ENCODE data around the gene WNT11. TPM values are rescaled to one million over a fixed set of nuclear protein-coding genes. Genes with fewer than 3 reads are reported as not detected.

Gene WNT11
- 19.6 and 20.6 TPM in 2 replicates for polyA plus RNA-seq (2013)

- peaks cover 20 to 21% of the 10 kb centered on the region in 2 experiments for H3K4me1 ChIP-seq (ENCODE audit: control insufficient read depth in 1 of 2, insufficient read depth in 2 of 2, low read length in 2 of 2)
- H3K14ac ChIP-seq (ENCODE audit: low read length) = no peak within 1 kb of the TSS
- H4K91ac ChIP-seq (ENCODE audit: low read depth, low read length) = peak within 1 kb of the TSS; percentile 29
- H2BK120ac ChIP-seq (ENCODE audit: insufficient read depth, low read length, poor library complexity) = no peak within 1 kb of the TSS
- peak within 1 kb of the TSS; percentile 45 for H4K12ac ChIP-seq (ENCODE audit: low read depth, low read length)
- peaks cover 8% of the 10 kb centered on the region for H3K9me3 ChIP-seq (ENCODE audit: insufficient read depth, low read depth, low read length)
- no peak within 1 kb of the TSS for H3K4ac ChIP-seq (ENCODE audit: low read depth, low read length)
- H3K9ac ChIP-seq (ENCODE audit: low read length) = no peak within 1 kb of the TSS
- H3K27ac ChIP-seq (ENCODE audit: low read depth, low read length) = no peak within 1 kb of the TSS
- peak; percentile 37 to 64 for DNase-seq
- no CpG with 5 or more reads among the region's 80 CpGs for WGBS (ENCODE audit: extremely low coverage, insufficient coverage, insufficient read length)
- H3K79me2 ChIP-seq (ENCODE audit: control insufficient read depth, insufficient read depth, low read length, poor library complexity) = peaks cover 2% of the 10 kb centered on the region
- no peak within 1 kb of the TSS for H4K8ac ChIP-seq (ENCODE audit: low read depth, low read length)
- no peaks in the 10 kb centered on the region for H3K36me3 ChIP-seq (ENCODE audit: control insufficient read depth in 1 of 2, insufficient read depth in 2 of 2, low read length in 2 of 2)
- H3K4me2 ChIP-seq (ENCODE audit: low read length) = peak within 1 kb of the TSS; percentile 77
- H2BK5ac ChIP-seq (ENCODE audit: low read depth, low read length, poor library complexity) = no peak within 1 kb of the TSS
- peaks cover 45% of the 10 kb centered on the region for H3K27me3 ChIP-seq (ENCODE audit: insufficient read depth, low read length)
- H3K4me3 ChIP-seq (ENCODE audit: low read depth, low read length) = peak within 1 kb of the TSS; percentile 64
- H3K23ac ChIP-seq (ENCODE audit: low read length) = no peak within 1 kb of the TSS
- peaks cover 9% of the 10 kb centered on the region for H3K79me1 ChIP-seq (ENCODE audit: low read length)
- no peak within 1 kb of the TSS for H2AK5ac ChIP-seq (ENCODE audit: low read length)
- H3K18ac ChIP-seq (ENCODE audit: low read length) = peak within 1 kb of the TSS; percentile 43
- no peak within 1 kb of the TSS for H2BK12ac ChIP-seq (ENCODE audit: low read length)
- H2AFZ ChIP-seq (ENCODE audit: insufficient read depth, low read length, poor library complexity) = peak within 1 kb of the TSS; percentile 40
Observed at GRCh38 chr11:76206327-76207081, at the start of gene WNT11. TSS of gene WNT11 (minus strand) at chr11:76206502. CDS start at chr11:76206407, 95 bp downstream.

- WGBS (ENCODE audit: extremely low coverage, insufficient coverage, insufficient read length) = no CpG with 5 or more reads among the region's 9 CpGs
- DNase-seq = no peak
- Histone ChIP-seq H3K79me1 (ENCODE audit: low read length) (no peaks in the 10 kb centered on the region), H2BK5ac (ENCODE audit: low read depth, low read length, poor library complexity) (no peak overlapping the region), H3K4me3 (ENCODE audit: low read depth, low read length) (no peak overlapping the region), H3K4me1 (ENCODE audit: control insufficient read depth in 1 of 2, insufficient read depth in 2 of 2, low read length in 2 of 2) (peaks cover 0 to 7% of the 10 kb centered on the region in 2 experiments), H3K27me3 (ENCODE audit: insufficient read depth, low read length) (no peaks in the 10 kb centered on the region), H4K12ac (ENCODE audit: low read depth, low read length) (no peak overlapping the region), H3K14ac (ENCODE audit: low read length) (no peak overlapping the region), H3K4ac (ENCODE audit: low read depth, low read length) (no peak overlapping the region), H3K9ac (ENCODE audit: low read length) (no peak overlapping the region), H3K23ac (ENCODE audit: low read length) (no peak overlapping the region), H3K4me2 (ENCODE audit: low read length) (no peak overlapping the region), H2BK12ac (ENCODE audit: low read length) (no peak overlapping the region), H4K8ac (ENCODE audit: low read depth, low read length) (no peak overlapping the region), H2BK120ac (ENCODE audit: insufficient read depth, low read length, poor library complexity) (no peak overlapping the region), H2AK5ac (ENCODE audit: low read length) (no peak overlapping the region), H2AFZ (ENCODE audit: insufficient read depth, low read length, poor library complexity) (no peak overlapping the region), H3K27ac (ENCODE audit: low read depth, low read length) (no peak overlapping the region), H3K79me2 (ENCODE audit: control insufficient read depth, insufficient read depth, low read length, poor library complexity) (no peaks in the 10 kb centered on the region), H3K9me3 (ENCODE audit: insufficient read depth, low read depth, low read length) (peaks cover 3% of the 10 kb centered on the region), H3K36me3 (ENCODE audit: control insufficient read depth in 1 of 2, insufficient read depth in 2 of 2, low read length in 2 of 2) (no peaks in the 10 kb centered on the region), H3K18ac (ENCODE audit: low read length) (no peak overlapping the region), H4K91ac (ENCODE audit: low read depth, low read length) (no peak overlapping the region)
Observed at GRCh38 chr11:76253416-76253815, 47.1 kb upstream of the WNT11 start.

GRCh38 chr11:76252631-76253070, 46.3 kb upstream of the WNT11 start:
- H4K91ac ChIP-seq (ENCODE audit: low read depth, low read length) = no peak overlapping the region
- H2AK5ac ChIP-seq (ENCODE audit: low read length) = no peak overlapping the region
- no peak overlapping the region for H4K12ac ChIP-seq (ENCODE audit: low read depth, low read length)
- H4K8ac ChIP-seq (ENCODE audit: low read depth, low read length) = no peak overlapping the region
- no peak overlapping the region for H2BK12ac ChIP-seq (ENCODE audit: low read length)
- H3K4me1 ChIP-seq (ENCODE audit: control insufficient read depth in 1 of 2, insufficient read depth in 2 of 2, low read length in 2 of 2) = peaks cover 0 to 7% of the 10 kb centered on the region in 2 experiments
- H3K23ac ChIP-seq (ENCODE audit: low read length) = no peak overlapping the region
- no CpG with 5 or more reads among the region's 9 CpGs for WGBS (ENCODE audit: extremely low coverage, insufficient coverage, insufficient read length)
- H3K4me3 ChIP-seq (ENCODE audit: low read depth, low read length) = no peak overlapping the region
- H2BK5ac ChIP-seq (ENCODE audit: low read depth, low read length, poor library complexity) = no peak overlapping the region
- no peak overlapping the region for H3K14ac ChIP-seq (ENCODE audit: low read length)
- no peak overlapping the region for H3K4ac ChIP-seq (ENCODE audit: low read depth, low read length)
- peaks cover 4% of the 10 kb centered on the region for H3K9me3 ChIP-seq (ENCODE audit: insufficient read depth, low read depth, low read length)
- no peak overlapping the region for H3K9ac ChIP-seq (ENCODE audit: low read length)
- H3K79me2 ChIP-seq (ENCODE audit: control insufficient read depth, insufficient read depth, low read length, poor library complexity) = no peaks in the 10 kb centered on the region
- no peak overlapping the region for H2BK120ac ChIP-seq (ENCODE audit: insufficient read depth, low read length, poor library complexity)
- no peak overlapping the region for H3K4me2 ChIP-seq (ENCODE audit: low read length)
- H3K79me1 ChIP-seq (ENCODE audit: low read length) = no peaks in the 10 kb centered on the region
- no peak overlapping the region for H3K27ac ChIP-seq (ENCODE audit: low read depth, low read length)
- DNase-seq = no peak
- no peak overlapping the region for H3K18ac ChIP-seq (ENCODE audit: low read length)
- H3K27me3 ChIP-seq (ENCODE audit: insufficient read depth, low read length) = no peaks in the 10 kb centered on the region
- H3K36me3 ChIP-seq (ENCODE audit: control insufficient read depth in 1 of 2, insufficient read depth in 2 of 2, low read length in 2 of 2) = no peaks in the 10 kb centered on the region
- H2AFZ ChIP-seq (ENCODE audit: insufficient read depth, low read length, poor library complexity) = no peak overlapping the region

DNA sequence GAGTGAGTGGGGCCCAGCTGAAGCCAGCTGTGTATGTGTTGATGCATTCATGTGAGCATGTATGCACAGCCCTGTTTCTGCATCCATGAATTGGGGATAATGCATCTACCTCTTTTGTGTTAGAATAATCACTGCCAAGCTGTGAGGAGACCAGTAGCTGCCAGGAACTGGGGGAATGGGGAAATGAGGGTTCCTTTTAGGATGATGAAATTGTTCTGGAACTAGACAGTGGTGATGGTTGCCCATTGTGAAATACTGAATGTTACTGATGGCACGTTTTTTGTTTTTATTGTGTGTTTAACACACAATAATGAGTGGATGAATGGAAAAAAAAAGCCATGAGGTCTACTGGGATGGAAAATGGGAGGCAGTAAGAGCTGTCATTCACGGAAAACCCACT, 45.3 kb upstream of the WNT11 start:
- Histone ChIP-seq H3K36me3 (ENCODE audit: control insufficient read depth in 1 of 2, insufficient read depth in 2 of 2, low read length in 2 of 2) (no peaks in the 10 kb centered on the region), H3K4me1 (ENCODE audit: control insufficient read depth in 1 of 2, insufficient read depth in 2 of 2, low read length in 2 of 2) (no peaks in the 10 kb centered on the region), H3K9me3 (ENCODE audit: insufficient read depth, low read depth, low read length) (peaks cover 5% of the 10 kb centered on the region), H3K18ac (ENCODE audit: low read length) (no peak overlapping the region), H3K27me3 (ENCODE audit: insufficient read depth, low read length) (no peaks in the 10 kb centered on the region), H2BK5ac (ENCODE audit: low read depth, low read length, poor library complexity) (no peak overlapping the region), H3K79me2 (ENCODE audit: control insufficient read depth, insufficient read depth, low read length, poor library complexity) (no peaks in the 10 kb centered on the region), H3K9ac (ENCODE audit: low read length) (no peak overlapping the region), H3K4me3 (ENCODE audit: low read depth, low read length) (no peak overlapping the region), H3K4ac (ENCODE audit: low read depth, low read length) (no peak overlapping the region), H2AK5ac (ENCODE audit: low read length) (no peak overlapping the region), H3K4me2 (ENCODE audit: low read length) (no peak overlapping the region), H4K12ac (ENCODE audit: low read depth, low read length) (no peak overlapping the region), H3K14ac (ENCODE audit: low read length) (no peak overlapping the region), H3K23ac (ENCODE audit: low read length) (no peak overlapping the region), H3K27ac (ENCODE audit: low read depth, low read length) (no peak overlapping the region), H2BK12ac (ENCODE audit: low read length) (no peak overlapping the region), H3K79me1 (ENCODE audit: low read length) (no peaks in the 10 kb centered on the region), H2BK120ac (ENCODE audit: insufficient read depth, low read length, poor library complexity) (no peak overlapping the region), H2AFZ (ENCODE audit: insufficient read depth, low read length, poor library complexity) (no peak overlapping the region), H4K91ac (ENCODE audit: low read depth, low read length) (no peak overlapping the region), H4K8ac (ENCODE audit: low read depth, low read length) (no peak overlapping the region)
- DNase-seq = peak in 1 of 2 donors; percentile 20
- no CpG with 5 or more reads among the region's 2 CpGs for WGBS (ENCODE audit: extremely low coverage, insufficient coverage, insufficient read length)
